GM19099 (cell line): ENCODE measurements around the gene PAPOLG.

Source experiments
- POLR2A ChIP-seq: IDR thresholded peaks from 3 replicates; pipeline ENCODE4 v1.6.1; 2011; ENCODE audit warnings: low read depth; ENCODE audit not compliant: insufficient read length; ENCODE audit errors: extremely low read depth

Gene PAPOLG

DNA sequence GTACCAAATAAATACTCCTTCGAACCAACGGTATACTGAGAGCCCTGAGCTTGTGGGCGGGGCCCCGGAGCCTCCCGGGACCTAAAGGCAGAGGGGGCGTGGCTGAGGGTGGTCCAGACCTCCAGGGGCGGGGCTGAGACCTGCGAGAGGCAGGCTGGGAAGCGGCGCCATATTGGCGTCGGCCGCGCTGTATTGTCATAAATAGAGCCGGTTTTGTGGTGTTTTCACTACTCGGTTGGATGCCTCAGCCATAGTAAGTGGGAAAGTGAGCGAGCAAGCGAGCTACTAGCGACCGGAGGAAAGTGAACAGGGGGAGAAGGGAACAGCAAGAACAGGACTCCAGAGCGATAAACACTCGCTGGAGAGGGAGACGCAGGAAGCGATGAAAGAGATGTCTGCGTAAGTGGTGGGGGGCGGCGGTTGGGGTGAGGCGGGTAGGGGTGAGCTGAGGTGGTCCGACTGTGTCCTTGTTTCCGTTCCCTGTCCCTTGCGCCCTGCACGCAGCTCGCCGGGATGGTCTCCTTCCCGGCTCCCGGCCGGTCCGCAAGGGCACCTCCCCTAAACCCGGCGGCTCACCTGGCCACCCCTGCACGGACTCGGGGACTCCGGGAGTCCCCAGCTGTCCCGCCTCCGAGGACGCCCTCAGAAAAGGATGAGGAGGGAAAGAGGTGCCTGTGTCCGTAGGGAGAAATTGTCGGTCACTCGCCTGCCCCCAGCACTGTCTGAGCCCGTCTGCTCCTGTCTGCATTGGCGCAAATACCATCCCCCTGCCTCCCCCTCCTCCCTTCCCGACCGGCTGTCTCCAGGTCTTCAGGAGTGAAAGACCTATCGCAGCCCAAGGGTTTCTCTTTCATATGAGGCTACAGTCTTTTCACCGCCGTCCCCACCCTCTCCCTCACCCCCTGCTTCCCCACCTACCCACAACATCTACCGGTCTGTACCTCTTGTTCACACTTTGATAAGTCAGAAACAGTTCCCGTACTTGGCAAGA is at the start of gene PAPOLG:
Gene PAPOLG, plus strand, starts transcription at position 172 of the 991 bp plus-strand sequence. Its CDS starts 211 bp downstream, at position 383.
- TF ChIP-seq POLR2A = peak; percentile 86

DNA sequence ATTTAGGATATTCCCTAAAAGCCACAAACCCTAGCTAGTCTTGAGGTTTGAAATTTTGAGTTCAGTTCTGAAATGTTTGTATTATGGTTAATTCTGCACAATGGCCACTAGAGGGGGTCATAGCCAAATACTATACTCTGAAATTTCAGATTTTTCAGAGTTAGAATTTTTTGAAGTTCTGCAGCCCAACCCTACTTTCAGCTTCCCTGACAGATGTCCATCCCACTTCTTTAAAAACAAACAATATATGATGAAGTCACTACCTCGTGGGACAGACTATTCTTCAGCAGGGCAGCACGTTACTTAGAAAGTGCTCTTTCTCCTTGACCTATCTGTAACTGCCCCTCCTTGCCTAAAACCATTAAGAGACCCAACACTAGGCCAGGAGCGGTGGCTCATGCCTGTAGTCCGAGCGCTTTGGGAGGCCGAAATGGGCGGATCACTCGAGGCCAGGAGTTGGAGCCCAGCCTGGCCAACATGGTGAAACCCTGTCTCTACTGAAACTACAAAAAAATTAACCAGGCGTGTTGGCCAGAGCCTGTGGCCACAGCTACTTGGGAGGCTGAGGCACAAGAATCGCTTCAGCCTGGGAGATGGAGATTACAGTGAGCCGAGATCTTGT is 48.2 kb upstream of the PAPOLG start:
- no peak for TF ChIP-seq POLR2A

DNA sequence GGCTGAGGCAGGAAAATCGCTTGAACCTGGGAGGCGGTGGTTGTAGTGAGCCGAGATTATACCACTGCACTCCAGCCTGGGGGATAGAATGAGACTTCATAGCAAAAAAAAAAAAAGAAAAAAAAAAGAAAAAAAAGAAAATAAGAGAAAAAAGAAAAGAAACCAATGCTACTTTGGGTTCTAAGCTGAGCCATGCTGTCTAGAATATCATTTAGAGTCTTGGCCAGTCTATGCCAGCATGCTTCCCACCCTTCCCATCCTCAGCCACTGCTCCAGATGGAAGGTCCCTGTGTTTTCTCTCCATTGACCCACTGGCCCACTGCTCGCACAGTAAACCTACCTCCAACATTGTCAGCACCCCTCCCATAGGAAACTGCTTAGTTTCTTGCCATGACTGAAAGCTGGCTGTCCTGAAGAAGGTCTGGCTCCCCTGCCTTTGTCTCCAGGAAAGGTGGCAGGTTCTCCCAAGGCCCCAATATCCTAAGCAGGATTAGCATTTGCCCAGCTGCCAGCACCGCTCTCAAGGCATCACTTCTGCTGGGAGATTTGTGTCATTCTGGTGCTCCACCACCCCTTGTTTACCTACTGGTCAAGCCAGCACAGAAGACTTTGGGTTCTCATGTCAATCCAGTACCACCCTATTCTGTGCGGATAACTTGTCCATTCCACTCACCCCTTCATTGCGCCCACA is 47.3 kb upstream of the PAPOLG start:
- no peak for TF ChIP-seq POLR2A

DNA sequence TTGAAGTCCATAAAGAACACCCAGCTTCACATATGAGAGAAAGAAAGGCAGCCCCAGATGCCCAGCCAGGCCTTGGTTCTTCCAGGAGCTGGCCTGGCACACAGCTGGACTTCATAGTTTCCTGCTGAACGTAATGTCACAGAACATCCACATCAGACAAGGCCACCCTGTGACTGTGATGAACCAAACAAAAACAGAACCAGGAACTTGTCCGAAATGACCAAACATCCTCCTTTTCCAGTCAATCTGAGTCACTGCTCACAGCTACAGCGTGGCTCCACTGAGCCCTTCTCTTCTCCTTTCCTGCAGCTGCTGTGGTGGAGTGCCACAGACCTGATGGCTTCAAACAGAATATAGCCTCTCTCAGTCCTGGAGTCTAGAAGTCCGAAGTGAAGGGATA is 45.4 kb upstream of the PAPOLG start:
- no peak for TF ChIP-seq POLR2A

DNA sequence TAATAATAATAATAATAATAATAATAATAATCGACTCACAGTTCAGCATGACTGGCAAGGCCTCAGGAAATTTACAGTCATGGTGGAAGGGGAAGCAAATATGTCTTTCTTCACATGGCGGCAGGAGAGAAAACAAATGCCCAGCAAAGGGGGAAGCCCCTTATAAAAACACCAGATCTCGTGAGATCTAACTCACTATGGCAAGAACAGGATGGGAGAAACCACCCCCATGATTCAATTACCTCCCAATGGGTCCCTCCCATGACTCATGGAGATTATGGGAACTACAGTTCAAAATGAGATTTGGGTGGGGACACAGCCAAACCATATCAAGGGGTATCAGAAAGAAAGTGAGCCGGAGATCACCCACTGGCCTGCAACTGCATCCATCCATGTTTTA is 40.5 kb upstream of the PAPOLG start:
- no peak for TF ChIP-seq POLR2A

DNA sequence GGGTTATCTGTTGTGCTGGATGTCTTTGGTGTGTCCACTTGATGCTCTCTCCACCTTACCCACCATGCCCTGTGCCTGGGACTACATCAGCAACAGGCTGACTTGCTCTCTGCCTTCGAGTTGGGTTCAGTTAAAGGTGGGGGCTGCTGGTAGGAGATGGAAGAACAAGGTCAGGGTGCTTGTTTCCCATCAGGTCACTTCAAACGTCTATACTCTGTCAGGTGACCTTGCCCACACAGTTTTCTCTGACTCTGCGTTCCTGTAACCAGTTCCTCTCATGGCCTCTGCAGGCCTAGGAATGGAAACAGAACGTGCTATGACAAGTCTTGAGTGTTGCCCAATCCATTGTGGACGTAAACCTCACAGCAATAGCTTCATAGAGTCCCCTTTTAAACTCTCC is 38.4 kb upstream of the PAPOLG start:
- TF ChIP-seq POLR2A = no peak

DNA sequence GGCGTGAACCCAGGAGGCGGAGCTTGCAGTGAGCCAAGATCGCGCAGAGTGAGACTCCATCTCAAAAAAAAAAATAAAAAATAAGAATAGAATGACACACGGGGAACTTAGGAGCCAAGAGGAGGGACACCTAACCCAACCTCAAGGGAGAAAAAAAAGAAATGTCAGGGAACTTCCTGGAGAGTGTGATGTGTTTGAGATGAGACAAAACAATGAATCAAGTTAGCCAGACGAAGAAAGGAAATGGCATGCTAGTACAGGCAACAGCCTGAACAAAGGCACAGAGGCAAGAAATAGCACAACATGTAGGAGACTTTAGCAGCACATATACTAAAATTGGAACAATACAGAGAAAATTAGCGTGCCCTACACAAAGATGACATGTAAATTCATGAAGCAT is 36.7 kb upstream of the PAPOLG start:
- TF ChIP-seq POLR2A = no peak

DNA sequence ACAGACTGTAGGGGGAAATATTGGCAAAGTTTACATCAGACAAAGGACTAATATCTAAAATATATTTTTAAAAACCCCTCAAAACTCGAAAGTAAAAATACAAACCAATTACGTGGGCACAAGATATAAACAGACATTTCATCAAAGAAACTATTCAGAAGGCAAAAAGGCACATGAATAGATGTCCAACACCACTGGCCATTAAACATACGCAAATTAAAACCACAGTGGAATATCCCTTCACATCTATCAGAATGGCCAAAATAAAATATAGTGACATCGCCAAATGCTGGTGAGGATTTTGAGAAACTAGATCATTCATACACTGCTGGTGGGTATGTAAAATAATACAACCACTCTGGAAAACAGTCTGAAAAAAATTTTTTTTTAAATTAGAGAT is 30.6 kb upstream of the PAPOLG start:
- TF ChIP-seq POLR2A = no peak

DNA sequence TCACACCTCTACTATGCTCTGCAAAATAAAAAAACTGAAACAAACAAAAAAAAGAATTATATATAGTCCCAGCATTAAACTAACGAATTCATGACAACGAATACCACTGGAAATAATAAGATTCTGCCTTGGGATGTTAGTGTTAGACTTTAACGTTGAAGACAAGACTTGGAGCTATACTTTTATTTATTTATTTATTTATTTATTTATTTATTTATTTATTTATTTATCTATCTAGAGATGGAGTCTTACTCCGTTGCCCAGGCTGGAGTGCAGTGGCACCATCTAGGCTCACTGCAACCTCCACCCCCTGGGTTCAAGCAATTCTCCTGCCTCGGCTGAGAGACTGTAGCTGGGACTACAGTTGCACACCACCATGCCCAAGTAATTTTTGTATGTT is 27.2 kb upstream of the PAPOLG start:
- no peak for TF ChIP-seq POLR2A

DNA sequence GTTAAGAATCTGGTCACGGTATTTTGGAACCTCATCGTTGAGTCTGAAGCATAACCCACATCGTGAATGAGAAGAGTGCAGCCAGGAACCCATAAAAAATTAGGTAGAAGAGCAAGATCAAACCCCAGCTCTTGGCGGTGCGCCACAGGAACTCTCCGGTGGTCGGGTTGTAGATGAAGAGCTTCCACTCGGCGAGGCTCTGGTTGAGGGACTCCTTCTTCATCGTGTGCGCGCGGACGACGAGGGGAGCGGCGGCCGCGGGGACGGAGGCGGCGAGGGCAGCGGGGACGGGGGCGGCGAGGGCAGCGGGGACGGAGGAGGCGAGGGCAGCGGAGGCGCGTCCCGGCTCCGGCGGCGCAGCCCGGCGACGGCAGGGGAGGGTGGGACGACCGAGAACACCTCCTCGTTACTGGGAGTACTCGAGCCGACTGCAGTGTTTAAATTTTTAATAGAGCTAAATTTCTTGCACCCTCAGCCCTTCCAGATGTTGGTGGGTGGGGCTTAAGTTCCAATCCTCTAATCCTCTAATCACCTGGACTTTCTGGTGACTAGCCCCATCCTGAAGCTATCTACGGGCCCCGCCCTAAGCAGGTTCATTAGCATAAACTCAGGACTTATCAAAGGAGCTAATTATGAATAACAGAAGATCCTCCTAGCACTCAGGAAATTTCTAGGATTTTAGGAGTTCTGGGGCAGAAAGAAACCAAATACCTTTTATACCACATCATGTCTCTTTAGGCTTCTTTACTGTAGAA is 20.4 kb upstream of the PAPOLG start:
- TF ChIP-seq POLR2A = no peak

DNA sequence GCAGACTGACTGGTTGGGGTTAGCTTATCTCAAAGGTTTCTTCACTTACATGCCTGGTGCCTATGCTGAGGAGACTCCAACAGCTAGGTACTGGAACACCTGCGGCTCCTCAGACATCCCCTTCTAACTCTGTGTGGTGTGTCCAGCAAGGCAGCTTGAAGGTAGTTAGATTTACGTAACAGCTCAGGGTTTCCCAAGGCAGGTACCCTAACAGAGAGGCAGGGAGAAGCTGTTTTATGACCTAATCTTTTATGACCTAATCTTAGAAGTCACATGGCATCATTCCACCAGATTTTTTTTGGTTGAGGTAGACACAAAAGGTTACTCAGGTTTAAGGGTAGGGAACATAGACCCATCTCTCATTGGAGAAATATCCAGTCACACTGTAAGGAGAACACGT is 17.4 kb upstream of the PAPOLG start:
- TF ChIP-seq POLR2A = no peak

DNA sequence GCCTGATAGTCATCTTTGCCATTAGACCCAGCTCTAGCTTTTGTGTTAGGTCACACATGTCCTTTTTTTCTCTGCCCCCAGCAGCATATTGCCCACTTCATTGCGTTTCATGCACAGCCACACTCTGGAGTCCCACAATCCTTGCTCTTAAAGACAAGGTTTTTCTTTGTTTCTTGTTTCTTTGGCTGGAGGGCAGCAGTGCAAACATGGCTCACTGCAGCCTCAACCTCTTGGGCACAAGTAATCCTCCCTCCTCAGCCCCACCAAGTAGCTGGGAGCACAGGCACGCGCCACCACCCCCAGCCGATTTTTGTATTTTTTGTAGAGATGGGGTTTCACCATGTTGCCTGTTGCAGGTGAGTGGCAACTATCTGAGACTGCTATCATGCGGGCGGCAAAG is 16.9 kb upstream of the PAPOLG start:
- TF ChIP-seq POLR2A = no peak

DNA sequence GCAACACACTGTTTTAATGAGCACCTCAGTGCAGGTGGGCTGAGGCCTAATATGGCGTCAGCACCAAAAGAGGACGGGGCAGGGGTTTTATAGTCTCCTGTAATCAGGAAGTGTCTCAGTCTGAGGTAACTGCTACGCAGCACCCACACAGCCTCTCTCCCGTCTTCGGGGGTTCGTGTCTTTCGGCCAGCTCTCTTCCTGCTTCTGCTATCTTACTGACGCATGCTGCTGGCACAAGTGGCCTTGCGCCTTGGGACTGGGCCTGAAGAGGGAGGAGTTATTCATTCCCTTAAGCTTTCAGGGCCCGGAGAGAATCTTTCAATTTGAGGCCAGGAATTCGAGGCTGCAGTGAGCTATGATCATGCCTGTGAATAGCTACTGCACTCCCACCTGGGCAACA is 14.5 kb upstream of the PAPOLG start:
- TF ChIP-seq POLR2A = no peak

DNA sequence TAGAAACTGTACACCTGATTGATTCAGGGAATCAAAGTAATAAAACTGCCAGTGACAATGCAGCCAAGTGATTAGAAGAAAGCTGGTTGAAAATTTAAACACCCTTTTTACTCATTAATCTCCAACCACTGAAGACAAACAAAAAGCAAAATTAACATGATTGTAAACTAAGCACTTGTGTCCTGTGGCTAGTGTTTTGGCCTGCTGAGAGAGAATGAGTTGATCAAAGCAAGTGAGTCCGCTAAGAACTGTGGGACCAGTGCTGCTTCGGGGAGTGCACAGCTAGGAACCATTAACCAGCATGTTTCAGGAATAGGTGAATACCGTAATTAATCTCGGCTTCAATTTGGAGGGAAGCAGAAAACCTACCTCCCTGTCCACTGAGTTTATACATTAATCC is 13.6 kb upstream of the PAPOLG start:
- TF ChIP-seq POLR2A = no peak

DNA sequence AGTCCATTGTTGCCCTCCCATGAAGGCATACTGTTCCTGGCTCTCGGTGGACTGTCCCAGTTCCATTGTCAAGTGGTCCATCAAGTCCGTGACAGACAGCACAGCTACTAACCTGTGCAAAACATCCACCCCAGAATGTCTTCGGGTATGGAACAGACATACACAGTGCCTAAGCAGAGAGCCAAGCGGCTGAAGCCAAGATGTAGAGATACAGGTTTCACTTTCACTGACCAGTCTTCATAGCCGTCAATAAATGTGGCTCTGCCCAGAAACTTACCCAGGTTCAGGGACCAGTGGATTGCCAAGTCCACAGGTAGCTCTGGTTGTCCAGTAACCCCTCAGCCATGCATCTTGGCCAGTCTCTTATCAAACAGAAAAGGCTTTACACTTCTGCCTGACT is 10.7 kb upstream of the PAPOLG start:
- no peak for TF ChIP-seq POLR2A

DNA sequence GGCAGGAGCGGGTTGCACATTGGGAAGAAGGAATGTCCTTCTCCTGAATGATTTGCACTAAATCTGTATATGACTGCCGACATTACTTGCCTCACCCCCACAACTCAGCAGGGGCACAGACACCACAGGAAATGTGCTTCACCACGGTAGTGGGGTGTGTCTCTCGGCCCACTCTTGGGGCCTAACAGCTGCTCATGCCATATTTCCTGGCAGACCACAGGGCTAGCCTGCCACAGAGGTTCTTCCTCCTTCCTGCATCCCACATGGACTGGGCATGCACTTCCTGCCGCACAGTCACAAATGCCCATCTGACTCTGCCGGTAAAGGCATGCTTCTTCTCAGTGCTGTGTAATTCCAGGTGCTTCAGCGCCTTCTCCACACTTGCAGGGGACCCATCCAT is 10.3 kb upstream of the PAPOLG start:
- no peak for TF ChIP-seq POLR2A

DNA sequence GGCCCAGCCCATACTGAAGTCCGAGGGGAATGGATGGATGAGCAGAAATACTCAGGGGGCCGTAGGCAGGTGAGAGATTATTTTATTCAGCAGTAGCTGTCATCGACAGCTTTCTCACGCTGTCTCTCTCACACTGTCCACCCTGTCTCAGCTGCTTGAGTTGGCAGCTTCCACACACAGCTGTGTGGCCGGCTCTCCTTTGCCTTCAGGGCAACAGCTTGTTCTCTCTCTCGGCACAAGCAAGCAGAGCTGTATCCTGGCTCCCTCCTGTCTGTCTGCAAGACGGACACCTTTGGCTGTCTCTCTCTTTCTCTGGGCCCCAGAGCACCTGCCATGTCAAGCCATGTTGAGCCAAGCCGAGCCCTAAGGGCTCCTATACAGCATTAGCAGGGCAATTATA is 9.8 kb upstream of the PAPOLG start:
- TF ChIP-seq POLR2A = no peak
